HG03575 (cell line): ENCODE measurements around the gene MYCBP.

Source experiments
- ATAC-seq: cut with Tn5 transposase; IDR thresholded peaks from one replicate; pipeline ENCODE4 v1.9.1; 2021; ENCODE audit not compliant: unreplicated experiment, insufficient number of reproducible peaks, low FRiP score; ENCODE audit errors: extremely low read depth

MYCBP gene

GRCh38 chr1:38831731-38832369 lies 41.3 kb downstream of the MYCBP start:
- ATAC-seq: no peak

- ATAC-seq: no peak
Observed at GRCh38 chr1:38829368-38829767, 43.8 kb downstream of the MYCBP start.

DNA sequence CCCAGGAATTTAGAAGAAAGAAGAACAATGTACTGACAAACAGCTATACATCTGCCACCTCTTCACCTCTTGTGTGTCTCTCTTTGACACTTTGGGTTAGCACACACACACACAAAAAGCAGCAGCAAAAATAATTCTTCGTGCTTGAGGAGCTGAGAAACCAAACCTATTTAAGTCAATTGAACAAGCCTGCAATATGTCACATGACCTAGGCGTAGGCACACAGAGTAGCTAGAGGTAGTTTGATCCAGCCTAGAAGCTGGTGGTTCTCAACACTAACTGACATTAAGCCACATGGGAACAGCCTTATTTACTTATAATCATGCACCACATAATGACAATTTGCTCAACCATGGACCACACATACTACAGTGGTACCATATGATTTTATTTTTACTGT lies 45.8 kb downstream of the MYCBP start:
- ATAC-seq: no peak

GRCh38 chr1:38826886-38827285 lies 46.3 kb downstream of the MYCBP start:
- ATAC-seq: no peak

- no peak for ATAC-seq
Observed at GRCh38 chr1:38826262-38826661, 46.9 kb downstream of the MYCBP start.

DNA sequence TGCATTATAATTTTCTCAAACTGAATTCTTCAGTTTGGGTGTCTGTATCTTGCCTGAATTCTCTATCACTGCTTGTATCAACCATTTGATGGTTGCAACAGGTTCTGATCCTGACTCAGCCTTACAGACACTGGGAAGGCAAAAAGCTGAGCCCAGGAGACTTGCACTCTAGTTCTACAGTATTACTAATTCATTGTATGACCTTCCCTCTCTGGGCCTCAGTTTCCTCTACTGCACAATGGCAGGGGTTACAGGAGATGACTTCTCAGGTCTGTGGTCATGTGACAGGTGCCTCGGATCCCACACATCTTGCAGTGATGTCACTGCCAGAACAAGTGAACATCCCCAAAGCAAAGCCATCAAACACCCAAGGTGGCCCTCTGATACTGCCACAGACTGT lies 52.3 kb downstream of the MYCBP start:
- no peak for ATAC-seq

- ATAC-seq: no peak
Observed at GRCh38 chr1:38819516-38819915, 53.6 kb downstream of the MYCBP start.

- no peak for ATAC-seq
Observed at GRCh38 chr1:38819040-38819439, 54.1 kb downstream of the MYCBP start.

- no peak for ATAC-seq
Observed at GRCh38 chr1:38818175-38818976, 54.8 kb downstream of the MYCBP start.

DNA sequence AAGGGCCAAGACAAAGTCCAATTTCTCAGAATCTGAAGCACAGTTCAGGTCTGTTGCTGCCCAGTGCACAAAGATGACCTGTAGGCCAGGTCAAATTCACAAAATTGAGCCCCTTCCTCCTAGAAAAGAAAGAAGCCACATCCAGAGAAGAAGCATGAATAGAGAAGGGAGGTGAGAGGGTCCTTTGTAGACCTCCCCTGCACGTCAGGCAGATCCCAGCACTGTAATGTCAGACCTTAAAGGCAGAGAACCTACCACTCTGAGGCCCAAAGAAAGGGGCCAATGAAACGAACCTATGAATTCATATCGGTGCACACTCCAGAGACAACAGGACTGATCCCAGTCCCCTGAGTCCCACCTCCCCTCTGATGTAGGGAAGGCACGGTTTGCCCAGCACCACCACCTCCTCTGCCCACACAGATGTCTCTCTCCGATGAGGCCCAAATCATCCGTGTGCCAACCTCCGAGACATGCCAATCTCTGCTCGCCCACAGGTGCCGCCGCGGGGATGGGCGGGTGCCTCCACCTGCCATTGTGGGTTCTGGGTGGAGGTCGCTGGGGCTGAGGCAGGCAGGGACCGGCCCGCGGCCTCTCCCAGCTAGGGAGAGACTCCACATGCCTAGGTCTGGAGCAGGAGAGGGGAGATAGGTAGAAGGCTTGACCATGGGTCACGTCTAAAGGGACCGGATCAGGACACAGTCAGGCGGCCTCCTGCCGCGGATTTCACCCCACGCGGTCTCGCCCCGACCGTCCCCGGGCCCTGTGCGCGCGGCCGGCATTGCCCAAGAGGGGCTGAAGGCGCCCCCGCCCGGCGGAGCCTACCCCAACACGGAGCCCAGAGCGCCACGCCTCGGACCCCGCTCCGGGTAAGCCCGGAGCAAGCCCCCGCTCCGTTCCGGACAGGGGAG lies 55.6 kb downstream of the MYCBP start:
- ATAC-seq: no peak

DNA sequence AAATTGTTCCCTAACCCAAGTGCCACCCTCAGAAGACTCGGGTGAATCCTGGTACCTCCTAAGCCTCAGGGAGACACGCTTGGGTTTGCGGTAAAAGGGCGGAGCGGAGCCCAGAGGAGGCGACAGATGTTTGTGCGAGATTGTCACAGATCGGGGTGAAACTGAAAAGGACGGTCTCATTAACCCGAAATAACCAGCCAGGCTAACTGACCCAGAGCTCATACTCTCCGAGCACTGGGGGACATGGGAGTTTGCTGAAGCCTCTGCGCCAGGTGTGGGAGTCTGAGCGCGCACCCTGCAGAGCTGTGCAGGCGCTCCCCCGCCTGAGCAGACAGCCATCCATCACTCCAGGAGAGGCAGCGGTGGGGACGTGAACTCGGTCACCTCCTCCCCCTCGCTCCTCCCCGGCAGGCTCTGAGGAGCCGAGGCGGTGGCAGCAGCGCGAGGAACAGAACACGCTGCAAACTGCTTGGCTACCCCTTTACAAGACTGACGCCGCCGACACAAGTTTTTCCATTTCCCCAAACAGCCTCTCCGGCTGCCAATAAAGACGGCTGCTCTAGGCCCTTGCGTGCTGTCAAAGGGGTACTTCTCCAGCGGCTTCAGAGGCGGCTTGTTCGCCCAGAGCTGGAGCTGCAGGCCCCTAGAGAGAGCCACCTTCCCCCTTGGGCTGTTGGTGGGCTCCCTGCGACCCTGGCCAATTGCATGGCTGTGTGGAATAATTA lies 57.1 kb downstream of the MYCBP start:
- ATAC-seq: no peak

DNA sequence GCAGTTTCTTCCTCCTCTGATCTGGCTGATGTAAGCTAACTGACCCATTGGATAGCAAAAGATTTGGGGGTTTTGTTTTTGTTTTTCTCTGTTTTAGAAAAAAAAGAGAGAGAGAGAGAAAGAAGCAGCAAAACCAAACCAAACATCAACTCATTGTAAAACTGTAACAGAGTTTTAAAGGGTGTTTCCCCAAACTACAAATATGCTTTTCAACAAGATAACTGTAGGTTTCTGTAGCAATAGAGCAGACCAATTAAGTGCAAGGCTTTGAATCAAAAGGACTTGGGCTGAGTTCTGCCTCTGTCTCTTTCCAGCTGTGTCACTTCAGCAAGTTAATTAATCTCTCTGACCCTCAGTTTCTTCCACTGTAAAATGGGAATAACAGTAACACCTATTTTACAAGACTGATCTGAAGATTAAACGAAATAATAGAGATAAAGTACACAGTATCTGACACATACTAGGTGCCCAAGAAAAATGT lies 58.1 kb downstream of the MYCBP start:
- no peak for ATAC-seq

DNA sequence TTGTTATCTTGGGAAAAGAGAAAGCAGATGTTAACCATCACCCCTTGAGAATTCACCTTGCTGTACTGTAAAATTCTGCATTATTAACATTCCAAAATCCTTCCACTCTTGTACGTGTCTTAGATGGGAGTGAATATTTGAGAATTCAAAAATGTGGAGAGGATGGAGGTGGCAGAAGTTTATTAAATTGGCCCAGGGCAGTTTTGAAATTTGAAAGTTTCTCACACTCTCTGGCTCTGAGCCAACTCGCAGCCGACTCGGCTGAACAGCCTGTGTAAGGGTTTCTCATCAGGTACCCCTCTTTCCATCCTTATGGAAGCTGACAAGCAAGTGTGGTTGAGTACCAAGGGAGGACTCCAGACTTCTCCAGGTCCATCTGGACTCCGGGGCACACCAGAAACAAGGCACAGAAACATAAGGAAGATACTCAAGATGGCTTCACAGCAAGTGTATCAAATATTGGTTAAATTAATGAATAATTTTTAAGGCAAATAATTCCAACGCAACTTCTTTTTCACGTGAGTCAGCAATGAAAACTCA lies 58.6 kb downstream of the MYCBP start:
- ATAC-seq: no peak

DNA sequence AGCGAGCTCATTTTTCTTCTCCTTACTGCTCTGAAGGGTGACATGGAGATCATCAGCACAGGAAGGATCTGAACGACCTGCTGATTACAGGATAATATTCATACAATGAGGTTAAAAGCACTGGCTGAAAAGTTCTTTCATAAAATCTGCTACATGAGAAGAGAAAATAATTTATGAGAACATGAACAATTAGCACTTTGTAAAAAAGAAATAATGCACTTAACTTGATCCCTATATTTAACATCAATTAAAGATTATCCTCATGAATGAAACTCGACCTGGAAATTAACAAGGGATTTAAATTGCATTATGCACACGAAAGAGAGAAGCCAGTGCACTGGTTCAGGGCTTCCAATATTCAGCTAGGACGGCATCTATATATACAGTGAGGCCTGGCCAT lies 60.2 kb downstream of the MYCBP start:
- ATAC-seq: no peak
